ENCODE measurements around the gene KIF21A.

GRCh38 chr12:39341761-39342160 lies 101.2 kb downstream of the KIF21A start:
- no peak for TF ChIP-seq POLR2AphosphoS5 (IDR thresholded peaks at IDR 0.05; ENCODE audit: low read depth, low read length)
- TF ChIP-seq, protein P1, sequence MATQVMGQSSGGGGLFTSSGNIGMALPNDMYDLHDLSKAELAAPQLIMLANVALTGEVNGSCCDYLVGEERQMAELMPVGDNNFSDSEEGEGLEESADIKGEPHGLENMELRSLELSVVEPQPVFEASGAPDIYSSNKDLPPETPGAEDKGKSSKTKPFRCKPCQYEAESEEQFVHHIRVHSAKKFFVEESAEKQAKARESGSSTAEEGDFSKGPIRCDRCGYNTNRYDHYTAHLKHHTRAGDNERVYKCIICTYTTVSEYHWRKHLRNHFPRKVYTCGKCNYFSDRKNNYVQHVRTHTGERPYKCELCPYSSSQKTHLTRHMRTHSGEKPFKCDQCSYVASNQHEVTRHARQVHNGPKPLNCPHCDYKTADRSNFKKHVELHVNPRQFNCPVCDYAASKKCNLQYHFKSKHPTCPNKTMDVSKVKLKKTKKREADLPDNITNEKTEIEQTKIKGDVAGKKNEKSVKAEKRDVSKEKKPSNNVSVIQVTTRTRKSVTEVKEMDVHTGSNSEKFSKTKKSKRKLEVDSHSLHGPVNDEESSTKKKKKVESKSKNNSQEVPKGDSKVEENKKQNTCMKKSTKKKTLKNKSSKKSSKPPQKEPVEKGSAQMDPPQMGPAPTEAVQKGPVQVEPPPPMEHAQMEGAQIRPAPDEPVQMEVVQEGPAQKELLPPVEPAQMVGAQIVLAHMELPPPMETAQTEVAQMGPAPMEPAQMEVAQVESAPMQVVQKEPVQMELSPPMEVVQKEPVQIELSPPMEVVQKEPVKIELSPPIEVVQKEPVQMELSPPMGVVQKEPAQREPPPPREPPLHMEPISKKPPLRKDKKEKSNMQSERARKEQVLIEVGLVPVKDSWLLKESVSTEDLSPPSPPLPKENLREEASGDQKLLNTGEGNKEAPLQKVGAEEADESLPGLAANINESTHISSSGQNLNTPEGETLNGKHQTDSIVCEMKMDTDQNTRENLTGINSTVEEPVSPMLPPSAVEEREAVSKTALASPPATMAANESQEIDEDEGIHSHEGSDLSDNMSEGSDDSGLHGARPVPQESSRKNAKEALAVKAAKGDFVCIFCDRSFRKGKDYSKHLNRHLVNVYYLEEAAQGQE (IDR thresholded peaks at IDR 0.05; ENCODE audit: insufficient read depth in 1 of 2, low read depth in 2 of 2, low read length in 2 of 2): no peak
